Smooth muscle cell (in vitro differentiated cells): Measurements from ENCODE around the gene GTF2IRD1. TPM values are rescaled to one million over a fixed set of nuclear protein-coding genes. Genes with fewer than 3 reads are reported as not detected.

Experiments used
- DNase-seq: peaks from one replicate; lab custom pipeline; 2025; ENCODE audit not compliant: unreplicated experiment; lab: John Stamatoyannopoulos, UW
- H2AFZ ChIP-seq: fragments of 200-600 bp; sonication (generic); 2 replicates; pipeline ENCODE4 v1.6.0; 2016; ENCODE audit warnings: antibody characterized with exemption, low read depth, mild to moderate bottlenecking
- H3F3A ChIP-seq: fragments of 200-600 bp; sonication (generic); 2 replicates; pipeline ENCODE4 v1.6.0; 2017; ENCODE audit warnings: antibody characterized with exemption, low read depth
- H3K27ac ChIP-seq: fragments of 200-600 bp; sonication (generic); 2 replicates; pipeline ENCODE4 v1.5.1; 2016; ENCODE audit warnings: low read depth, mild to moderate bottlenecking
- H3K27me3 ChIP-seq: fragments of 200-600 bp; sonication (generic); 2 replicates; pipeline ENCODE4 v1.6.1; 2016; ENCODE audit warnings: low read depth, mild to moderate bottlenecking
- H3K36me3 ChIP-seq: fragments of 200-600 bp; sonication (generic); 2 replicates; pipeline ENCODE4 v1.5.1; 2016; ENCODE audit warnings: low read depth
- H3K4me1 ChIP-seq: fragments of 200-600 bp; sonication (generic); 2 replicates; pipeline ENCODE4 v1.5.1; 2016; ENCODE audit warnings: low read depth
- H3K4me2 ChIP-seq: fragments of 200-600 bp; sonication (generic); 2 replicates; pipeline ENCODE4 v1.6.0; 2016; ENCODE audit warnings: mild to moderate bottlenecking
- H3K4me3 ChIP-seq: fragments of 200-600 bp; sonication (generic); 2 replicates; pipeline ENCODE4 v1.5.1; 2016; ENCODE audit warnings: mild to moderate bottlenecking
- H3K79me2 ChIP-seq: fragments of 200-600 bp; sonication (generic); 2 replicates; pipeline ENCODE4 v1.6.0; 2016; ENCODE audit warnings: low read depth, mild to moderate bottlenecking
- H3K9ac ChIP-seq: fragments of 200-600 bp; sonication (generic); 2 replicates; pipeline ENCODE4 v1.6.0; 2016; ENCODE audit warnings: low read depth
- H3K9me3 ChIP-seq: fragments of 200-600 bp; sonication (generic); replicated peaks from 2 replicates; pipeline ENCODE4 v1.5.1; 2016; ENCODE audit warnings: low read depth
- H4K20me1 ChIP-seq: fragments of 200-600 bp; sonication (generic); 2 replicates; pipeline ENCODE4 v1.6.0; 2016; ENCODE audit warnings: low read depth
- CTCF ChIP-seq: fragments of 200-600 bp; sonication (generic); IDR thresholded peaks from 2 replicates; pipeline ENCODE4 v1.5.1; 2017; ENCODE audit warnings: borderline replicate concordance, mild to moderate bottlenecking, antibody characterized with exemption; ENCODE audit not compliant: insufficient read depth, poor library complexity, severe bottlenecking
- WGBS: methylation state at CpG from one replicate; pipeline ENCODE4 v1.1.7; 2016; ENCODE audit warnings: low lambda C conversion rate; 5-methylcytosine and 5-hydroxymethylcytosine counted together
- polyA plus RNA-seq: library from polyadenylated mRNA; unstranded; fragments of >200 nt; fragmentation: Nextera tagmentation; extraction: Ambion mirVana; gene quantifications from 2 replicates; pipeline ENCODE4 v1.2.1, GENCODE V29; 2016
- total RNA-seq: library from RNA; depleted of rRNA; stranded (reverse); fragments of >200 nt; gene quantifications from 2 replicates; pipeline ENCODE4 v1.2.3, GENCODE V29; 2014

Gene GTF2IRD1
- total and polyA plus RNA-seq, 2 experiments from 2014 or later = 20.0 to 41.5 TPM

- no peak for DNase-seq
- Histone ChIP-seq H3K27me3 (no peaks in the 10 kb centered on the region), H3K9ac (no peak overlapping the region), H3K79me2 (peaks cover 65% of the 10 kb centered on the region), H3K36me3 (no peaks in the 10 kb centered on the region), H3K4me2 (no peak overlapping the region), H3K9me3 (no peaks in the 10 kb centered on the region), H3F3A (peaks cover 8% of the 10 kb centered on the region), H2AFZ (no peak overlapping the region), H4K20me1 (peaks cover 100% of the 10 kb centered on the region), H3K4me3 (no peak overlapping the region), H3K4me1 (peaks cover 24% of the 10 kb centered on the region), H3K27ac (peak overlapping the region; percentile 99)
- no peak for TF ChIP-seq CTCF
- WGBS = 95% methylated on average over 4 of the region's 4 CpGs
Observed at GRCh38 chr7:74482197-74482467, 28.4 kb downstream of the GTF2IRD1 start.

- peak overlapping the region; percentile 13 for H3K4me2 ChIP-seq
- H3K79me2 ChIP-seq = peaks cover 68% of the 10 kb centered on the region
- no peak for DNase-seq
- peak overlapping the region; percentile 41 for H3K9ac ChIP-seq
- TF ChIP-seq CTCF = no peak
- no peaks in the 10 kb centered on the region for H3K36me3 ChIP-seq
- H3K27ac ChIP-seq = peak overlapping the region; percentile 99
- H3K4me1 ChIP-seq = peaks cover 17% of the 10 kb centered on the region
- no peak overlapping the region for H3K4me3 ChIP-seq
- H2AFZ ChIP-seq = no peak overlapping the region
- WGBS = 46% methylated on average over 16 of the region's 16 CpGs
- no peaks in the 10 kb centered on the region for H3K9me3 ChIP-seq
- H4K20me1 ChIP-seq = peaks cover 100% of the 10 kb centered on the region
- H3K27me3 ChIP-seq = no peaks in the 10 kb centered on the region
- peaks cover 8% of the 10 kb centered on the region for H3F3A ChIP-seq
Observed at GRCh38 chr7:74482629-74483401, 29.1 kb downstream of the GTF2IRD1 start.

- Histone ChIP-seq H3K9me3 (no peaks in the 10 kb centered on the region), H3K27me3 (no peaks in the 10 kb centered on the region), H4K20me1 (peaks cover 100% of the 10 kb centered on the region), H3K79me2 (peaks cover 77% of the 10 kb centered on the region), H2AFZ (no peak overlapping the region), H3F3A (peaks cover 8% of the 10 kb centered on the region), H3K4me2 (peak overlapping the region; percentile 23), H3K9ac (peak overlapping the region; percentile 41), H3K27ac (peak overlapping the region; percentile 99), H3K4me3 (no peak overlapping the region), H3K4me1 (peaks cover 16% of the 10 kb centered on the region), H3K36me3 (no peaks in the 10 kb centered on the region)
- DNase-seq = no peak
- TF ChIP-seq CTCF = no peak
- WGBS = 72% methylated on average over 11 of the region's 11 CpGs
Observed at GRCh38 chr7:74483402-74484336, 30.0 kb downstream of the GTF2IRD1 start.
